HG03439 (cell line): ENCODE data around the gene SORCS3.

Experiments used
- ATAC-seq: cut with Tn5 transposase; IDR thresholded peaks from one replicate; pipeline ENCODE4 v1.9.1; 2021; ENCODE audit warnings: mild to moderate bottlenecking, moderate library complexity; ENCODE audit not compliant: unreplicated experiment

Gene SORCS3

GRCh38 chr10:105159268-105159667 is 518.2 kb downstream of the SORCS3 start:
- ATAC-seq = no peak

DNA sequence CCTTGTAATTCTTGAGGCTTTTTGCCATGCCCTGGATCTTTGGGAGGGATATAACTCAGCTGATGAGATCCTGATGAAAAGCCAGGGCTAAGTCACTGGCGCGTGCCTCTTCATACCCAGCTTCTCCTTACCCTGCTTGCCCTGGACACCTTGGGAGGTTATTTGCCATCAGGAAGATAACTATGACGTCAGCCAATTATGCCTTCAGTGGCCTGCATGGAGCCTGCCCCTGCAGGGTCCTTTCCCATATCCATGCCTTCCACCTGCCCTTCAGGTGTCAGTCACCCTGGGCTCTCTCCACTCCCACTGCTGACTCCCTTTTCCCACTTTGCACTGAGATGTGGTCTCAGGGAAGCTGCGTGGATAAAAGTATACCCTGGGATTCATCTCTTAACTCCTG is 520.1 kb downstream of the SORCS3 start:
- no peak for ATAC-seq

- no peak for ATAC-seq
Observed at GRCh38 chr10:105161767-105162166, 520.7 kb downstream of the SORCS3 start.

DNA sequence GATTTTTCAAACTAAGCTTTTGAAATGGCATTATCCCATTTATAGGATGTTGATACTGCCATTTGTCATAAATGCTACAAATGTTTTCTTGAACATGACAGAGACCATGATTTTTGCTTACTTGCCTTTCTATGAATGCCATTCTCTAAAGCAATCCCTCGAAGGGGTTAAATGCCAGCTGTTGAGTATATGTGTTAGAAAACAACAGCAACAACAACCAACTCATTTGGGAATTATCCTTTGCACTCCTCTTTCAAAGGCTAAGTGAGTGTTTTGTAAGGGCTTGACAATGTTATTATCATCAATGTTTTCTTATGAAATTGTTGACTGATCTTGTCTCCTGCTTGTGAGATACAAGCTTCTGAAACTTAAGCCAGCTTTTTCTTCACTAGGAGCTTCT is 529.4 kb downstream of the SORCS3 start:
- ATAC-seq = no peak

DNA sequence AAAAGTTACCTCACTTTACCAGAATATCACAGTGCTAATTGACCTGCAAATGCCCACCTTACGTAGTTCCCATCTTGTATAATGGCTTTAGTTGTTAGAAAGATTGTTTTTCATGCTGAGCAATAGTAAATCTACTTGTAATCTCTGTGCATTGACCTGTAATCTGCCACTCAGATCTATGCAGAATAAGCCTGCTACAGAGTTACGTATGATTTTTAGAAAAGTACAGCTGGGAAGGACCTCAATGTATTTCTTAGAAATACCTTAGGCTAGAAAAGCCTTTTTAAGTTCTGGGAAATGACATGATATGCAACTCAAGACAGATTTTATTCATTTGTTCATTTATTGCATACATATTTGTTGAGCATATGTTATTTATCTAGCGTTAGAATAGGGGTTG is 530.9 kb downstream of the SORCS3 start:
- no peak for ATAC-seq

DNA sequence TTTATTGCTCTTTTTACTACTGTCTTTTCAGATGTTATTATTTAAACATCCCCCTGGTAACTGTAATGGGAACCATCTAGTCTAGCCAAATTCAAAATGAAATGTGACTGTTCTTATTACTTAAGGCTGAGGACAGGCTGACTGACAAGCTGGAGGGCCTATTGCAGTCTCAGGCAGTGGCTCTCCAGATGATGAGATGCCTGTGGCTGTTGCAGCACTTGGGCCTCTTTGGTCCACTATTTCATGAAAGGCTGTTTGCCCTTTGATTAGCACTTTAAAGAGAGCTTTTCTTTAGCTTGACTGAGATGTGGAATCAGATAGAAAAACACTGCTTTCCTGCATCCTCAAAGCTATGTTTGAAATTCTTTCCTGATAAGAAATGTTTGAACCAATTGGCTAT is 540.5 kb downstream of the SORCS3 start:
- ATAC-seq = no peak

DNA sequence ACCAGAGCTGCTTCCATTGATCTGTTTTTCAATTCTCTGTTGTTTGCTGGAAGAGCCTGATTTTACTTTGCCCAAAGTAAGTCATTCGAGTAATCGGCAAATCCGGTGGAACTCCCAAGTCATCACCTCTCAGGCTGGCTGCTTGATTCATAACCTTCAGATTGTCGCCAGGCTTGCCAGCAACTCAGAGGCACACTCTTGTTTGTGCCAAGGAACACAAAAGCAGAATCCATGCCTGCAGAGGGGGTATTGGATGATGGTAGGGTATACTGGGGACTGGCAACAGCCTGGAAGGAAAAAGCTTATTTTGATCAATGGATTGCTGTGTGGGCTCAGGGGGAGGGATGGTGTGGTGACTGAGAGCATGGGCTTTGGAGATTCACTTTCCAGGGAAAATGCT is 542.4 kb downstream of the SORCS3 start:
- ATAC-seq = no peak

GRCh38 chr10:105185161-105185560 is 544.1 kb downstream of the SORCS3 start:
- no peak for ATAC-seq

GRCh38 chr10:105187243-105187642 is 546.2 kb downstream of the SORCS3 start:
- ATAC-seq = no peak

- ATAC-seq = no peak
Observed at GRCh38 chr10:105188737-105189462, 547.8 kb downstream of the SORCS3 start.

- ATAC-seq = no peak
Observed at GRCh38 chr10:105189463-105189800, 548.3 kb downstream of the SORCS3 start.

DNA sequence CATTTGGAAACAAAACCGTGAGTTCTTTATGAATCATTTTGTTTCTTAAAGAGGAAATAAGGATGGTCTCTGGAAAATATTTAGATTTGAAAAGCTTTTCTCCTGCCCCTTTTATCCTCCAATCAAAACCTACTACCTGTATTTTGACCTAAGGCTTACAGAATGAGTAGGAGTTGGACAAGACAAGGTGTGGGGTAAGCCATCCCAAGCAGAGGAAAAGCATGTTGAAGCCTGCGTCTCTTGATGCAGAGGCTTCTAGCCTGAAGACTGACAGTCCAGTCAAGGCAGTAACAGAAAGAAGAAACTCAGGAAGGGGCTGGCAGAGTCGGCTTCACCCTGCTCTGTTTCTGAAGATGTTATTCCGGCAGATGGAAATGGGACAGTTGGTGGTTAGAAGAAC is 551.1 kb downstream of the SORCS3 start:
- ATAC-seq = no peak

- no peak for ATAC-seq
Observed at GRCh38 chr10:105192861-105193260, 551.8 kb downstream of the SORCS3 start.

DNA sequence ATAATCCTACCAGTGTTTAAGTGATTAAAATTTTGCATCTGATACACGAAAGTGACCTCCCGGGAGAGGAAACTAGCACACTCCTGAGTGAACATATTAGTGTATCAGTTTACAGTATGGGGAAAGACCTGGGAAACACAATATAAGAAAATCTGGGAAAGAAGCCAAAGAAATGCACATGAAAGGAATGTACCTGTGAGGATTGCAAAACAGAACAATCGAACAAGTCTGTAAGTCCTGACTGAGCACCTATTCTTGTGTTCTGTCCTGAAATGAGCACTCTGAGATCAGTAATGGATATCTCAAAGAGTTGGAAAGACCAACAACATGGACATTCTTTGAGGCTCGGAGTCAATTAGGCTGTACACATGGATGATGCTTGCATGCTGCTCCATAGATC is 554.7 kb downstream of the SORCS3 start:
- ATAC-seq = no peak

DNA sequence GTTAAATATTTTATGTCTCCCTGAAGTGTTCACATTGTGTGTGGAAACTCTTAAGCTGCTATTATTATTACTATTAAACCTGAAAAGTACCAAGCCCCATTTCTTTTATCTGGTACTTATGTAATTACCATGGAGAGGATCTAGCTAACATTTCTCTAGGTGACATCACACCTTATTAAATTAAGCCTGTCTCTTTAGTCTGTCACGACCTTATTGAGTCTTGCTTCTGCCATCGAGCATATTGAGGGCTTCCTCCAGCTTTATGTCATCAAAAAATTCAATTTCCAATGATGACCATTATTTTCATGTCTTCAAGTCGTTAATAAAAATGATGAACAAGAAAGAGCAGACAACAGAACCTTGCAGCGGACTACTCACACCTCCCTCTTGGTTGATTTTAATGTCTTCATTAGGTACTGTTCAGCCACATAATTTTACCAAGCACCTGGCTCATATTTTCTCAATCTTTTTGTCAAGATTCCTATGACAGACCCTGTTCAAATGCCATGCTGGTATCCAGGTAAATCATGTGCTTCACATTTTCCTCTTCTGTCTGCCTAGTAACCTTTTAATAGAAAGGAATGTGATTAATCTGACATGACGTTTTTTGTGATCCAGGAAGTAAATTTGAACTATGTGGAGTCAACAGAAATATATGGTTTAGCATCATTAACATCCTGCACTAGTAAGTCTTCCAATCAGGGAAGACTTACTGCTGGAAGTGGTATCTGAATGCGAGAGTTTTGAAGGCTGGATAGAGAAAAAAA is 556.7 kb downstream of the SORCS3 start:
- ATAC-seq = no peak

- no peak for ATAC-seq
Observed at GRCh38 chr10:105206616-105207015, 565.5 kb downstream of the SORCS3 start.

- no peak for ATAC-seq
Observed at GRCh38 chr10:105207476-105207995, 566.4 kb downstream of the SORCS3 start.

GRCh38 chr10:105210546-105210945 is 569.5 kb downstream of the SORCS3 start:
- no peak for ATAC-seq

- no peak for ATAC-seq
Observed at GRCh38 chr10:105237685-105238084, 596.6 kb downstream of the SORCS3 start.

- ATAC-seq = no peak
Observed at GRCh38 chr10:105239311-105240219, 598.5 kb downstream of the SORCS3 start.

- ATAC-seq = no peak
Observed at GRCh38 chr10:105241254-105241653, 600.2 kb downstream of the SORCS3 start.
